GM21526 (cell line): ENCODE results near the gene SCARB1.
A peak's percentile ranks its signal among the peaks of the same experiment; 100 is the strongest.
"Not testable (repeated sequence)": the region's sequence is repeated elsewhere in the genome, so short reads cannot be mapped to it uniquely, and the experiment has no call there.

Experiments used
- ATAC-seq: cut with Tn5 transposase; IDR thresholded peaks from one replicate; pipeline ENCODE4 v1.9.1; 2021; ENCODE audit warnings: moderate library complexity; ENCODE audit not compliant: unreplicated experiment, low FRiP score

The SCARB1 gene, protein sequence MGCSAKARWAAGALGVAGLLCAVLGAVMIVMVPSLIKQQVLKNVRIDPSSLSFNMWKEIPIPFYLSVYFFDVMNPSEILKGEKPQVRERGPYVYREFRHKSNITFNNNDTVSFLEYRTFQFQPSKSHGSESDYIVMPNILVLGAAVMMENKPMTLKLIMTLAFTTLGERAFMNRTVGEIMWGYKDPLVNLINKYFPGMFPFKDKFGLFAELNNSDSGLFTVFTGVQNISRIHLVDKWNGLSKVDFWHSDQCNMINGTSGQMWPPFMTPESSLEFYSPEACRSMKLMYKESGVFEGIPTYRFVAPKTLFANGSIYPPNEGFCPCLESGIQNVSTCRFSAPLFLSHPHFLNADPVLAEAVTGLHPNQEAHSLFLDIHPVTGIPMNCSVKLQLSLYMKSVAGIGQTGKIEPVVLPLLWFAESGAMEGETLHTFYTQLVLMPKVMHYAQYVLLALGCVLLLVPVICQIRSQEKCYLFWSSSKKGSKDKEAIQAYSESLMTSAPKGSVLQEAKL

DNA sequence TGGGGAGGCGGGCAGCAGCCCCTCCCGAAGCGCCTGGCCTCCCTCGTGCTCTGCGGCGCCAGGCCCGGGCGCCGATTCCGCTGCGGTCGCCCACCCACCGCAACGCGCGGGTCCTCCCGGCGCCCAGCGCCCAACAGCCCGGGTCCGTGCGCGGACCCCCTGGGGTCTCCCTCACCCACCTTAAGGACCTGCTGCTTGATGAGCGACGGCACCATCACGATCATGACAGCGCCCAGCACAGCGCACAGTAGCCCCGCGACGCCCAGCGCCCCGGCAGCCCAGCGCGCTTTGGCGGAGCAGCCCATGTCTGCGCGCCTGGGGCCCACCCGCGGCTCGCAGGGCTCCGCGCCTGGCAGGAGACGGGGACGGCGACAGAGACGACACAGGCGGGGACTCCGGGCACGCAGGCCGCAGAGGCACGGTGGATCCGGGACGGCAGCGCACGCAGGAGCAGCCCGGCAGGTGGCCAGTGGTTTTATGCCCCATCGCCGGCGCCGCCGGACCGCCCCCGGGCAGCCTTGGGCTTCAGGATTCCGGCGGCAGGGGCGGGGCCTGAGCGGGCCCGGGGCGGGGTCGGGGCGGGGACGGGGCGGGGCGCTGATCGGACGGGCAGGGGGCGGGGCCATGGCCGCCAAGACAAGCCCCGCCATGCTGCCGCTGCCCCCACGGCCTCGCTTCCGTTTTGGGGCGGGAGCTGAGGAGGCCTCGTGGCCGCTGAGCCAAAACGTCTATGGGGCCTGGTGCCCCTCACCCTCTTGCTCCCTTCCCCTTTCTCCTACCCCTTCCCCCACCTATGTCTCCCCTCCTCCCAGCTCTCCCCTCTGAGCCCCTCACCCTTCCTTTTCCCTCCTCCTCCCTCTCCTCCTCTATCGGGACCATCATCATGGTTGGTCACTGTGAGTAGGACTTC is at the start of gene SCARB1:
Gene SCARB1 (minus strand): TSS at position 449 of the 910 bp plus-strand sequence. CDS start 144 bp downstream, at position 305.
- peak; percentile 69 for ATAC-seq

DNA sequence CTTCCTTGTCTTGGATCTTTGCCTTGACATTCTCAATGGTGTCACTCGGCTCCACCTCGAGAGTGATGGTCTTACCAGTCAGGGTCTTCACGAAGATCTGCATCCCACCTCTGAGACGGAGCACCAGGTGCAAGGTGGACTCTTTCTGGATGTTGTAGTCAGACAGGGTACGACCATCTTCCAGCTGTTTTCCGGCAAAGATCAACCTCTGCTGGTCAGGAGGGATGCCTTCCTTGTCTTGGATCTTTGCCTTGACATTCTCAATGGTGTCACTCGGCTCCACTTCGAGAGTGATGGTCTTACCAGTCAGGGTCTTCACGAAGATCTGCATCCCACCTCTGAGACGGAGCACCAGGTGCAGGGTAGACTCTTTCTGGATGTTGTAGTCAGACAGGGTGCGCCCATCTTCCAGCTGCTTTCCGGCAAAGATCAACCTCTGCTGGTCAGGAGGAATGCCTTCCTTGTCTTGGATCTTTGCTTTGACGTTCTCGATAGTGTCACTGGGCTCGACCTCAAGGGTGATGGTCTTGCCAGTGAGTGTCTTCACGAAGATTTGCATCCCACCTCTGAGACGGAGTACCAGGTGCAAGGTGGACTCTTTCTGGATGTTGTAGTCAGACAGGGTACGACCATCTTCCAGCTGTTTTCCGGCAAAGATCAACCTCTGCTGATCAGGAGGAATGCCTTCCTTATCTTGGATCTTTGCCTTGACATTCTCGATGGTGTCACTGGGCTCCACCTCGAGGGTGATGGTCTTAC is 49.0 kb upstream of the SCARB1 start:
- ATAC-seq, result not testable (repeated sequence)

DNA sequence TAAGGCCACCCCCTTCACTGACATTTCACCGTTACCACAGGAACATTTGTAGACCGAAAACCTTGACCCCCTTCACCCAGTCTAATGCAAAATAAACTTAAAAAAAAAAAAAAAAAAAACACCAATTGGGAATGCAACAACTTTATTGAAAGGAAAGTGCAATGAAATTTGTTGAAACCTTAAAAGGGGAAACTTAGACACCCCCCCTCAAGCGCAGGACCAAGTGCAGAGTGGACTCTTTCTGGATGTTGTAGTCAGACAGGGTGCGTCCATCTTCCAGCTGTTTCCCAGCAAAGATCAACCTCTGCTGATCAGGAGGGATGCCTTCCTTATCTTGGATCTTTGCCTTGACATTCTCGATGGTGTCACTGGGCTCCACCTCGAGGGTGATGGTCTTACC is 47.9 kb upstream of the SCARB1 start:
- not testable (repeated sequence) for ATAC-seq

DNA sequence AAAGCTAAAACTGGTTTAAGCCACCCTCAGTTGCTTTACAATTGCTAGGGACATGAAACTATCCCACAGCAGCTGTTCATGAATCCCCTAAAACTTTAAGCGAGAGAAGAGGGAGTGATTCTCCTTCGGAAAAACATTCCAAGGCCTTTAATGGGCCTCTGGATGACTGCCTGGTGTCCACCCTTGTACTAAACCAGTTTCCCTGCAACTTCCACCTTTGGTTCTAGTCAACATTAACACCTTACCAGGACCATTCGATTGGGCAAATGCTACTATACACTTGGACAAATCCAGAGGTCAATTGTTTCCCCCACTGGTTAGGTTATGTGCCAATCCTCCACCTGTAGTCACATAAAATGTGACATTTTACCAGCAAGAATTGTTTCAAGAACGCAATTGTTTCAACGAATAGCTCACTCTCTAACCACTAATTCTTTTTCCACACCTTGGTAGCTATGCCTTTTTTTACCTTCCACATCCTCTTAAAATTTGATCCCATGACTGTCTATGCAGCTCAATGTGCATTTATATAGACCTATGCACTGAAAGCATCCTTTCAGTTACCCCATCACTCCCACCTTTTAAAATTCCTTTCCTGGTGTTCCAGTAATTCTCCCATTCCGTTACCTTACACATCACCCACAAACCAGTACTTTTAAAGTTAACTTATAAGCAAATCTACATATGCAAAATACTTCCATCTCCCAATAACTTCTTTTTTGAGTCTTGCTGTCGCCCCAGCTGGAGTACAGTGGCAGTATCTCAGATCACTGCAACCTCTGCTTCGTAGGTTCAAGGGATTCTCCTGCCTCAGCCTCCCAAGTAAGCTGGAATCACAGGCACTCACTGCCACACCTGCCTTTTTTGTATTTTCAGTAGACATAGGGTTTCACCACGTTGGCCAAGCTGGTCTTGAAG is 47.2 kb upstream of the SCARB1 start:
- ATAC-seq, result no peak

DNA sequence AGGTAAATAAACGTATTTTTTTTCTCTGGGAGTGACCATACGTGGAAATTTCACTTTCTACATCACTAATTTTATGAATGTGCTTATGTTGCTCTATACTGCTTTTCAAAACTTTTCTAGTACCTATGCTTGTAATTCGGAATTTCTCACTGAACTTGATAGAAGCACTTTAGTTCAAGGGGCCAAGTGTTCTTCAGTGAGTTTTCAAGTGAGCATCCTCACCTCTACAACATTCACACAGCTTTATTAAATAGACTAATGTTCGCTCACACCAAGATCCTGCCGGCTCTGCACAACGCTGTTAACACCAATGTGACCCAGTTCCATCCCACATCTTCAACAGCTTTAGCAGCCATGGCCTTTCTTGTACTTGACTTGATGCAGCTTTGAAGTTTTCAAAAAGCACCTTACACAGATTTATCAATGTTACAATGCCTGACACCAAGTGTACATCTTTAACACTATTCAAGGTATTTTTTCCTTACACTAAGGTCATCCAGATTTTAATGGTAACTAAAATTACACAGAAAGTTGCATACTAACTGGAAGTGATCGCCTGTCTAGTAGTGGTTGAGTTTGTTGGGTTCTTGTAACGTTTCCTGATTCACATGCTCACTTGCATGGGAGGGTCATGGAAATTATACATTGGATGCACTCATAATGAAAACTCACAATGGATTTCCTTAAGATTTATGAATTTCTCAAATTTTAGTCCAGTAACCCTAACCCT is 46.3 kb upstream of the SCARB1 start:
- ATAC-seq, result no peak

DNA sequence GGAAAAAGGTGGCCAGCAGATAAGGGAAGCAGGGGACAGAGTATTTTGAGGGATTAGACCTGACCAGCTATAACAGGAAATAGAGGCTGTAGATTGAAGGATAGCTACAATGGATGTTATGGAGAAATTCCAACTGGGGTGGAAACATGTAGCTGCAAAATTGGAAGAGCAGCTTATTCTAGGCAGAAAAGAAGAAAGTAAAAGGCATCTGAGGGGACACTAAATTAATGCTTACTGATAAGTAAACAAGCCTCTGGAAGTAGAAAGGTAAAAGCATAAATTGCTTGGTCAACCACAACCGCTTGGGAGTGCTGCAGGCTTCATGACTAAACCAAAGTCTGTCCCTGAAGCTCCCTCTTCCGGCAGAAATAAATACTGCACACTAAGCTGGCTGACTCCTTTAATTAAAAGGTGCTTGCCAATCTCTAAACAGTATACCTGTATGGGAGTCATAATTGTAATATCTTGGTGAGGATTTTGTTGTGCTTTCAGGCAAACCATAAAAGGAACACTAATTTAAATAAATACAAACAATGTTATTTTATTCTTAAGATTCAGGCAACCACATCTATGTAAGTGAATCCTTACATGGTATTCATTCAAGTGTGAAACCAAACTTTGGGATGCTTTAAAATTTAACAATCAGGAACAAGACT is 43.1 kb upstream of the SCARB1 start:
- ATAC-seq, result peak; percentile 49

DNA sequence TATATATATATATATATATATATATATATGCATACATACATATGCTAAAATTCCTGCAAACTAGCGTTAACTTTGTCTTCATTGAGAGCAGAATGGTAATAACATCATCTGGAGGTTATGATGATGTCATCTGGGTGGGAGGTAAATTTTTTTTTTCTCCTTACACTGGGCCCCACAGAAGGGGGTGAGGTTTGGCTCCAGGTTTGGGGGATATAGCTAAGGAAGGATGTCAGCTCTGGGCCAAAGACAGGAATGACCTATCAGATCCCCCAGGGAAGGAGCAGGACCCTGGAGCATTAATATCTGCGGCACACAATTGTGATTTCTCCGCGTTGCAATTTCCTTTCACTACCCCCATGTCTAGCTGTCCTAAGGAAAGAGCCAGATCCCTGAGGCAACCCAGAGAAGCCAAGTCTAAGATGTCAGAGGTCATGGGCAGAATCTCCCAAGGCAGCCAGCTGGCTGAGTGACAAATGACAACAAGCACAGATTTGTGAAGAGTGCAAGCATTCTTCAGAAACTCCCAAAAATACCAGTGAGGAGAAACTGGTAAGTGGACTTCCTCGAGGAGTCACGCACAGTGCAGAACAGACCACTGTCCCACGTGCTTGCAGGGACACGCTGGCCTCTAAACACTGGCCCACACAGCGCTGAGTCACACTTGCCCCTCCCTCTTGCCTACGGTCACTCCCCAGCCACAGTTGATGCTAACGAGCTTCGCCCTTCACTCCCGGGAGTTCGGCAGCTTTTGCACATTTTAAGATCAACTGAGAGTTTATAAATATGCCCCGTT is 40.8 kb upstream of the SCARB1 start:
- no peak for ATAC-seq

DNA sequence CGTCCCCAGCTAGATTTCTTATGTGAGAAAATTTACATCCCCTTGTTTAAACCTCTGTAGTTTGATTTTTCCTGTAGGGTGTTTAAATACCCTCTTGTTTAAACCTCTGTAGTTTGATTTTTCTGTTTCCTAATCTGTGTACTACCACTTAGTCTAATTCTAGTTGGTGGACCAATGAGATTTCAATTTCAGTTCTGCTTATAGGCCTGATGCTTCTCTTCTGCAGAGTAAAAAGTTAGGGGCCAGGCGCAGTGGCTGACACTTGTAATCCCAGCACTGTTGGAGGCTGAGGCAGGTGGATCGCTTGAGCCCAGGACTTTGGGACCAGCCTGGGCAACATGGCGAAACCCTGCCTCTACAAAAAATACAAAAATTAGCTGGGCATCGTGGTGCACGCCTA is 39.3 kb upstream of the SCARB1 start:
- ATAC-seq, result no peak

DNA sequence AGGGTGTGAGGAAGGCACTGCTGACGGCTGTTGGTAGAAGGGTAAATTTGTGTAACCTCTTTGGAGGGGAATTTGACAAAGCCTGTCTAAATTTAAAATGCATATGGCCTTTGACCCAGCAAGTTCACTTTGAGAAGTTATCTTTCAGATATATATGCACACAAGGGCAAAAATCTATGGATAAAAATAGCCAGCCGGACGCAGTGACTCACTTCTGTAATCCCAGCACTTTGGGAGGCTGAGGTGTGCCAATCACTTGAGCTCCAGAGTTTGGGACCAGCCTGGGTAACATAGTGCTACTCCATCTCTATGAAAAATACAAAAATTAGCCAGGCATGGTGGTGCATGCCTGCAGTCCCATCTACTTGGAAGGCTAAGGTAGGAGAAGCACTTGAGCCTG is 37.3 kb upstream of the SCARB1 start:
- no peak for ATAC-seq

DNA sequence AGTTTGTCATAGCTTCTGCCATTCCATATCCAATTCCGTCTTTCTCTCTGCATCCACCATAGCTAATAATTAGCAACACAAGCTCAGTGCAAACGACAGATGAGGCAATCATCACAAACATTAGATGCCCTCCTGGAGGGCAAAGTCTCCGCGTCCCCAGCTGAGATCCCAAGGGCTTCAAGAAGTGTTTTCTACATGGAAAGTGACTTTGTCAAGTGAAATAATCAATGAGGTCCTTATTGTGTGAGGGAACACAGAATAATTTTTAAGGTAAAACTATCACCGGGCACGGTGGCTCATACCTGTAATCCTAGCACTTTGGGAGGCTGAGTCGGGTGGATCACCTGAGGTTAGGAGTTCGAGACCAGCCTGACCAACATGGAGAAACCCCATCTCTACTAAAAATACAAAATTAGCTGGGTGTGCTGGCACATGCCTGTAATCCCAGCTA is 36.7 kb upstream of the SCARB1 start:
- not testable (repeated sequence) for ATAC-seq

DNA sequence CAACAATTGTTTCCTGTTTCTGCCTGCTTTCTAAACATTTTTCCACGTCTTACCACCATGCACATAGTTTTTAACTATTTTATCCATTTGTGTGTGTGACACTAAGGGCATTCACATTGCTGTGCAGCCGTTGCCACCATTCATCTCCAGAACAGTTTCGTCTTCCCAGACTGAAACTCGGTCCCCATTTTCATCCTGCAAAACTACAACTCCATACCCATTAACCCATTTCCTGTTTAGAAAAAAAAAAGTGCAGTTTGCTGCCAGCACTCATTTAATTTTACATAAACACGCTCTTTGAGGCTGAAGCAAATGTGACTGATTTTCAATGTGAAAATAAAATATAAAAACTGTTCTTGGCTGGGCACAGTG is 35.2 kb upstream of the SCARB1 start:
- ATAC-seq, result no peak

DNA sequence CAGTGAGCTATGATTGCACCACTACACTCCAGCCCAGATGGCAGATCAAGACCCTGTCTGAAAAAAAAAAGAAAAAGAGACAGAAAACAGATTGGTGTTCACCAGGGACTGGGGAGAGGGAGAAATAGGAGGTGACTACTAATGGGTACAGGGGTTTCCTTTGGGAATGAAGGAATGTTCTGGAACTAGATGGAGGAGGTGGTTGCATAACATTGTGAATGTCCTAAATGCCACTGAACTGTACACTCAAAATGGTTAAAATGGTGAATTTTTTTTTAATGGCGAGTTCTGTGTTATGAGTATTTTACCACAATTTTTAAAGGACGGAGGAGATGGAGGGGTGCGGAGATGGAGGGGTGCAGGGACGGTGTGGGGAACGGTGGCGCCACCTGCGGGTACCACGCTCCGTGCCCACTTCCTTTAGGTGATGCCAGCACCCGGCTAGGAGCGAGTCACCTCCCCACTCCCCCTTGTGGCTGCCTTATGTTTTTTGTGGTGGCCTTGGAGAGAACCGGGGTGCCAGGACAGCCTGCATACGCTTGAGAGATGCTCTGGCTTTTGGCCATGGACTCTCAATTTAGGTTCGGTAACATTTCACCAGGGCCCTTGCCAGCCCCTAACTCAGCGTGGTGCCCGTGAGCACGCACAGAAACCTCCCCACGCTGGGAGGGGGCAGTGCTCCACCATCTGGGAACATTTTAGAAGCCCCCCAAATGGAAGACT is 34.7 kb upstream of the SCARB1 start:
- no peak for ATAC-seq

DNA sequence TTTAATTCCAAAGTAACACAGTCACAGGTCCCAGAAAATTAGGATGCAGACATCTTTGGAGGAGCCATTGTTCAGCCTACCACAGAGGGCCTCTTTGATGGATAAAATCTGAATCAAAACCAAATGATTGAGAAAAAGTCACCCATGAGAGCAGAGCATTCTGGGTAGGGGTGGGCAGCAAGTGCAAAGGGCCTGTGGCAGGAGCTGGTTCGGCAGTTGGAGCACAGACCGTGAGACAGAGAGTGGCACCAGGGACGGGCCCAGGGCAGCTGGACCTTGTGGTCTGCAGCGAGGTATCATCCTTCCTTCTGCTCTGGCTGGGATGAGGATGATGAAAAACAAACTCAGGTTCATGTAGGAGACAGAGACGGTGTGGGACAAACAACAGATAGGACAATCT is 32.8 kb upstream of the SCARB1 start:
- no peak for ATAC-seq

DNA sequence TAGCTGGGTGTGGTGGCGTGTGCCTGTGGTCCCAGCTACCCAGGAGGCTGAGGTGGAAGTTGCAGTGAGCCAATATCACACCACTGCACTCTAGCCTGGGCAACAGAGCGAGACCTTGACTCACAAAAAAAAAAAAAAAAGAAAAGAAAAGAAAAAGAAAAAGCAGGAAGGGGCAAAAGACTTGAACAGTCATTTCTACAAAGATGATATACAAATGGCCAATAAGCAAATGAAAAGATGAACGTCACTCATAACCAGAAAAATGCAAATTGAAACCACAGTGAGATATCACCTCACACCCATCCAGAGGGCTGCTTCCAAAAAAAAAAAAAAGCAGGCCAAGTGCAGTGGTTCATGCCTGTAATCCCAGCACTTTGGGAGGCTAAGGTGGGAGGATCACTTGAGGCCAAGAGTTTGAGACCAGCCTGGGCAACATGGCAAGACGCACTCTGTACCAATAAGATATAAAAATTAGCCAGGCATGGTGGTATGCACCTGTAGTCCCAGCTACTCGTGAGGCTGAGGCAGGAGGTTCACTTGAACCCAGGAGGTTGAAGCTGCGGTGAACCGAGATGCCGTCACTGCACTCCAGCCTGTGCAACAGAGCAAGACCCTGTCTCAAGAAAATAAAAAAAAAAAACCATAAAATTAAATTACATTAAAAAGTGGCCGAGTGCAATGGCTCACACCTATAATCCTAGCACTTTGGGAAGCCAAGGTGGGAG is 30.3 kb upstream of the SCARB1 start:
- ATAC-seq, result no peak

DNA sequence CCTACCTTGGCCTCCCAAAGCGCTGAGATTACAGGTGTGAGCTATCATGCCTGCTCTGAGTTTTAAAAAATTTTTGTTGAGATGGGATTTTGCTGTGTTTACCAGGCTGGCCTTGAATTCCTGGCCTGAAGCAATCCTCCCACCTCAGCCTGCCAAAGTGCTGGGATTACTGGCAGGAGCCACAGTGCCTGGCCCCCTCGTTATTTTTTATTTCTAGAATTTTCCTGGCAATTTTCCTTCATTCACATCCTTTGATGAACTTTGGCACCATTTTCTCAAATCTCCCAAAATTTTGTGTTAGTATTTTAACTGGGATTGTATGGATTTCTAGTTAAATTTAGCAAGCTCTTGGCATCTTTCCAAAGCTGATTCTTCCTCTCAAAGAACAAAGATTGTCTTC is 24.6 kb upstream of the SCARB1 start:
- no peak for ATAC-seq

DNA sequence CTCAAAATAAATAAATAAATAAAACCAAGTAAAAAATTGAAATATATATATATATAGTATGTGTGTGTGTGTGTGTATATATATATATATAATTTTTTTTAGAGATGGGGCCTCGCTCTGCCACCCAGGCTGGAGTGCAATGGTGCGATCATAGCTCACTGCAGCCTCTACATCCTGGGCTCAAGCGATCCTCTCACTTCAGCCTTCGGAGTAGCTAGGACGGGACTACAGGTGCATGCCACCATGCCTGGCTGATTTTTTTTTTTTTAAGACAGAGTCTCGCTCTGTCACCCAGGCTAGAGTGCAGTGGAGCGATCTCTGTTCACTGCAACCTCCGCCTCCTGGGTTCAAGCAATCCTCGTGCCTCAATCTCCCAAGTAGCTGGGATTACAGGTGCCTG is 24.1 kb upstream of the SCARB1 start:
- not testable (repeated sequence) for ATAC-seq
